Neuronal stem cell (in vitro differentiated cells): Measurements from ENCODE around the gene NDEL1.

Source experiments
- DNase-seq: peaks from one replicate; pipeline ENCODE4 v3.0.0-alpha.2; 2013; ENCODE audit warnings: low spot score
- H2AFZ ChIP-seq: one replicate; pipeline ENCODE4 v1.6.1; 2013; ENCODE audit warnings: mild to moderate bottlenecking, low read length, inconsistent platforms
- H2AK5ac ChIP-seq: 2 replicates; pipeline ENCODE4 v1.6.1; 2013; ENCODE audit warnings: low read depth, mild to moderate bottlenecking, inconsistent platforms, low read length, moderate library complexity, mixed read lengths
- H2BK120ac ChIP-seq: 2 replicates; pipeline ENCODE4 v1.6.1; 2013; ENCODE audit warnings: low read depth, mild to moderate bottlenecking, inconsistent platforms, low read length, moderate library complexity, mixed read lengths
- H2BK12ac ChIP-seq: one replicate; pipeline ENCODE4 v1.6.1; 2013; ENCODE audit warnings: low read length, inconsistent platforms
- H2BK15ac ChIP-seq: 2 replicates; pipeline ENCODE4 v1.6.1; 2013; ENCODE audit warnings: mild to moderate bottlenecking, low read length, inconsistent platforms, mixed read lengths
- H2BK5ac ChIP-seq: one replicate; pipeline ENCODE4 v1.6.1; 2013; ENCODE audit warnings: inconsistent platforms, mild to moderate bottlenecking, low read length, moderate library complexity
- H3K14ac ChIP-seq: one replicate; pipeline ENCODE4 v1.6.1; 2013; ENCODE audit warnings: low read length, inconsistent platforms
- H3K18ac ChIP-seq: 2 replicates; pipeline ENCODE4 v1.6.1; 2013; ENCODE audit warnings: low read length, inconsistent platforms
- H3K23ac ChIP-seq: 2 replicates; pipeline ENCODE4 v1.6.1; 2013; ENCODE audit warnings: low read depth, mild to moderate bottlenecking, mixed read lengths, low read length, inconsistent platforms; ENCODE audit not compliant: poor library complexity
- H3K27ac ChIP-seq: replicated peaks from 3 replicates; pipeline ENCODE4 v1.5.1; 2013; ENCODE audit warnings: low read length, inconsistent platforms
- H3K27me3 ChIP-seq, 3 experiments: 2 replicates each; pipeline ENCODE4 v1.6.1; 2013; ENCODE audit warnings: low read length in 3 of 3, mild to moderate bottlenecking in 2 of 3, inconsistent platforms in 1 of 3, low read depth in 1 of 3, mixed read lengths in 1 of 3, moderate library complexity in 1 of 3; ENCODE audit not compliant: control insufficient read depth in 3 of 3, insufficient read depth in 3 of 3
- H3K36me3 ChIP-seq, 2 donors: replicated peaks in 1 of 2; 2 replicates each; pipeline ENCODE4 v1.6.1; 2013; ENCODE audit warnings: low read length in 2 of 2; ENCODE audit not compliant: control insufficient read depth in 2 of 2, insufficient read depth in 2 of 2
- H3K4ac ChIP-seq: 2 replicates; pipeline ENCODE4 v1.6.1; 2013; ENCODE audit warnings: inconsistent platforms, mild to moderate bottlenecking, low read length, moderate library complexity
- H3K4me1 ChIP-seq, 2 donors: 1 replicate in 1 of 2; 2 replicates in 1 of 2; pipeline ENCODE4 v1.6.1; 2013; ENCODE audit warnings: low read length in 2 of 2, low read depth in 1 of 2; ENCODE audit not compliant: control insufficient read depth in 2 of 2, insufficient read depth in 1 of 2
- H3K4me2 ChIP-seq: one replicate; pipeline ENCODE4 v1.6.1; 2013; ENCODE audit warnings: mild to moderate bottlenecking, low read length, inconsistent platforms; ENCODE audit not compliant: insufficient read depth, poor library complexity, severe bottlenecking
- H3K4me3 ChIP-seq, 2 donors: 2 replicates each; pipeline ENCODE4 v1.5.1; 2013; ENCODE audit warnings: low read length in 2 of 2, mild to moderate bottlenecking in 2 of 2, inconsistent platforms in 1 of 2, moderate library complexity in 1 of 2
- H3K79me1 ChIP-seq: one replicate; pipeline ENCODE4 v1.6.1; 2013; ENCODE audit warnings: low read depth, mild to moderate bottlenecking, inconsistent platforms, low read length, moderate library complexity
- H3K9ac ChIP-seq: one replicate; pipeline ENCODE4 v1.6.1; 2013; ENCODE audit warnings: mild to moderate bottlenecking, low read depth, low read length, inconsistent platforms; ENCODE audit not compliant: poor library complexity
- H3K9me3 ChIP-seq, 2 donors: replicated peaks in 1 of 2; 2 replicates each; pipeline versions ENCODE3 to v1.6.1; 2013; ENCODE audit warnings: low read length in 2 of 2, mild to moderate bottlenecking in 2 of 2, inconsistent platforms in 1 of 2, low read depth in 1 of 2, mixed read lengths in 1 of 2, moderate library complexity in 1 of 2; ENCODE audit not compliant: control insufficient read depth in 2 of 2, insufficient read depth in 1 of 2
- H4K8ac ChIP-seq: one replicate; pipeline ENCODE4 v1.6.1; 2013; ENCODE audit warnings: low read depth, mild to moderate bottlenecking, inconsistent platforms, low read length, moderate library complexity
- H4K91ac ChIP-seq: one replicate; pipeline ENCODE4 v1.6.1; 2013; ENCODE audit warnings: low read length, low read depth, mild to moderate bottlenecking, inconsistent platforms; ENCODE audit not compliant: poor library complexity
- whole genome bisulfite sequencing, 2 donors: extraction: QIAGEN DNeasy Blood & Tissue Kit; methylation state at CpG; one replicate each; pipeline ENCODE4 v1.1.7; 2013; ENCODE audit warnings: missing lambda C conversion rate in 2 of 2, mixed read lengths in 1 of 2; ENCODE audit not compliant: insufficient read length in 2 of 2, insufficient replicate concordance in 1 of 2; ENCODE audit errors: extremely low coverage in 2 of 2; 5-methylcytosine and 5-hydroxymethylcytosine counted together

The NDEL1 gene

GRCh38 chr17:8487130-8487645 is 51.5 kb downstream of the NDEL1 start:
- WGBS, 2 donors: no CpG with 5 or more reads among the region's 19 CpGs
- H2BK120ac ChIP-seq: no peak overlapping the region
- no peak overlapping the region for H2AK5ac ChIP-seq
- no peak overlapping the region for H2BK5ac ChIP-seq
- no peaks in the 10 kb centered on the region for H3K27me3 ChIP-seq
- H2BK12ac ChIP-seq: no peak overlapping the region
- peaks cover 7 to 20% of the 10 kb centered on the region in 2 donors for H3K9me3 ChIP-seq
- peak overlapping the region in 1 of 2 donors; percentile 22 for H3K4me3 ChIP-seq
- no peak overlapping the region for H3K14ac ChIP-seq
- no peak overlapping the region for H3K18ac ChIP-seq
- H4K8ac ChIP-seq: no peak overlapping the region
- no peaks in the 10 kb centered on the region for H3K79me1 ChIP-seq
- no peak overlapping the region for H2BK15ac ChIP-seq
- peaks cover 64 to 100% of the 10 kb centered on the region in 2 donors for H3K36me3 ChIP-seq
- no peak overlapping the region for H3K4me2 ChIP-seq
- no peak overlapping the region for H3K9ac ChIP-seq
- no peaks in the 10 kb centered on the region for H3K4me1 ChIP-seq
- DNase-seq: no peak
- no peak overlapping the region for H3K27ac ChIP-seq
- no peak overlapping the region for H4K91ac ChIP-seq
- no peak overlapping the region for H3K4ac ChIP-seq
- H3K23ac ChIP-seq: no peak overlapping the region
- no peak overlapping the region for H2AFZ ChIP-seq

- no peak overlapping the region for H3K27ac ChIP-seq
- no peak overlapping the region for H2BK5ac ChIP-seq
- H4K8ac ChIP-seq: no peak overlapping the region
- H3K14ac ChIP-seq: no peak overlapping the region
- no peaks in the 10 kb centered on the region for H3K79me1 ChIP-seq
- H3K4me3 ChIP-seq: peak overlapping the region in 1 of 2 donors; percentile 38
- no peaks in the 10 kb centered on the region for H3K27me3 ChIP-seq
- no peak overlapping the region for H3K23ac ChIP-seq
- H2AK5ac ChIP-seq: no peak overlapping the region
- no peak overlapping the region for H3K4me2 ChIP-seq
- H3K4me1 ChIP-seq: no peaks in the 10 kb centered on the region
- no peak overlapping the region for H3K18ac ChIP-seq
- H3K9ac ChIP-seq: no peak overlapping the region
- peaks cover 63 to 100% of the 10 kb centered on the region in 2 donors for H3K36me3 ChIP-seq
- no peak overlapping the region for H2BK12ac ChIP-seq
- H2BK120ac ChIP-seq: no peak overlapping the region
- H2BK15ac ChIP-seq: no peak overlapping the region
- WGBS, 2 donors: no CpG with 5 or more reads among the region's 5 CpGs
- peaks cover 7 to 20% of the 10 kb centered on the region in 2 donors for H3K9me3 ChIP-seq
- H4K91ac ChIP-seq: no peak overlapping the region
- DNase-seq: no peak
- no peak overlapping the region for H2AFZ ChIP-seq
- no peak overlapping the region for H3K4ac ChIP-seq
Observed at GRCh38 chr17:8487743-8488142, 52.1 kb downstream of the NDEL1 start.

GRCh38 chr17:8488491-8488890 is 52.8 kb downstream of the NDEL1 start:
- H2BK5ac ChIP-seq: no peak overlapping the region
- H3K36me3 ChIP-seq: peaks cover 63 to 100% of the 10 kb centered on the region in 2 donors
- H2BK12ac ChIP-seq: no peak overlapping the region
- no peak overlapping the region for H3K27ac ChIP-seq
- H2AK5ac ChIP-seq: no peak overlapping the region
- no peak overlapping the region for H3K14ac ChIP-seq
- H3K4me1 ChIP-seq: no peaks in the 10 kb centered on the region
- DNase-seq: no peak
- H3K4me2 ChIP-seq: no peak overlapping the region
- no peaks in the 10 kb centered on the region for H3K27me3 ChIP-seq
- H3K4me3 ChIP-seq: peak overlapping the region in 1 of 2 donors; percentile 32
- no peak overlapping the region for H3K9ac ChIP-seq
- no peak overlapping the region for H2BK15ac ChIP-seq
- no peak overlapping the region for H3K18ac ChIP-seq
- H2BK120ac ChIP-seq: no peak overlapping the region
- H3K79me1 ChIP-seq: no peaks in the 10 kb centered on the region
- H3K9me3 ChIP-seq: peaks cover 7 to 20% of the 10 kb centered on the region in 2 donors
- no peak overlapping the region for H4K91ac ChIP-seq
- H4K8ac ChIP-seq: no peak overlapping the region
- no peak overlapping the region for H2AFZ ChIP-seq
- H3K23ac ChIP-seq: no peak overlapping the region
- WGBS, 2 donors: no CpG with 5 or more reads among the region's 6 CpGs
- H3K4ac ChIP-seq: no peak overlapping the region

- Histone ChIP-seq H3K9ac (no peak overlapping the region), H3K23ac (no peak overlapping the region), H3K4ac (no peak overlapping the region), H2BK120ac (no peak overlapping the region), H4K91ac (no peak overlapping the region), H4K8ac (no peak overlapping the region), H2AFZ (no peak overlapping the region), H2BK12ac (no peak overlapping the region), H3K4me1 (no peaks in the 10 kb centered on the region), H3K18ac (no peak overlapping the region), H3K9me3 (peaks cover 7 to 20% of the 10 kb centered on the region in 2 donors), H2AK5ac (no peak overlapping the region), H3K14ac (no peak overlapping the region), H3K79me1 (no peaks in the 10 kb centered on the region), H2BK15ac (no peak overlapping the region), H3K4me2 (no peak overlapping the region), H3K4me3 (no peak overlapping the region), H2BK5ac (no peak overlapping the region), H3K27ac (no peak overlapping the region), H3K27me3 (no peaks in the 10 kb centered on the region), H3K36me3 (peaks cover 65 to 100% of the 10 kb centered on the region in 2 donors)
- DNase-seq: no peak
- no CpG with 5 or more reads among the region's 4 CpGs for WGBS, 2 donors
Observed at GRCh38 chr17:8488901-8489300, 53.2 kb downstream of the NDEL1 start.
